Measurements from ENCODE around the gene MRPS18A. TPM values are rescaled to one million over a fixed set of nuclear protein-coding genes. Genes with fewer than 3 reads are reported as not detected.

Gene MRPS18A
- total RNA-seq, 1 experiment from 2014 or later = 105 TPM

DNA sequence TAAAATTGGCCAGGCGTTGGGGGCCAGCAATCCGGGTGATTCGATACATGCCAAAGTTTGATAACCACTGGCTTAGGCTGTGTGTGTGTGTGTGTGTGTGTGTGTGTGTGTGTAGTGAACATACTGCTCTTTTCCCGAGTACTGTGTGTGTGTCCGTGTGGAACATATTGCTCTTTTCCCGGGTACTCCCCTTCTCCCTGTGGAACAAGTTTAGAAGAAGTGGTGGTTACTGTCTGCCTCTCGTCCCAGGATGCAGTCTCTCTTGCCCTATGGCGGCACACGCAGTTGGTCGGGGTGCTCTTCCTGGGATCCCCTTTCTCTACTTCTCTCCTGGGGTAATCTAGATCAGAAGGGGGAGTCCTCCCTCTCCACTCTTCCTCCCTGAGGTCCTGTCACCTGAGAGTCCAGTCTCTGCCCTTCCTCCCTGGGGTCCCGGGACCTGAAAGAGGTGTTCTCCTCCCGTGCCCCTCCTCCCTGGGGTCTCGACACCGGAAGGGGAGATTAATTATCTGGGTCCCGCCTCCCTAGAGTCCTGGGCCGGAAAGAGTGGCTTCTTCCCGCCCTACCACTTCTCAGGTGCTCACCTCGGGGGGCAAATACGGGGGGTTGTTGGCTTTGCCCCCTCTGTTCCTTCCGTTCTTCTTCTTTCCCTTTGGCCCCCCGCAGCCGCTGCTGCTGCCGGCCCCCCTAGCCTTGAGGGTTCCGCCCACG is 59.0 kb downstream of the MRPS18A start:
- H3K4me2 ChIP-seq (ENCODE audit: low read length) = peak overlapping the region; percentile 100
- peaks cover 26% of the 10 kb centered on the region for H3K36me3 ChIP-seq (ENCODE audit: low read depth, low read length)
- peak overlapping the region; percentile 89 for H2AFZ ChIP-seq (ENCODE audit: low read length)
- peaks cover 31% of the 10 kb centered on the region for H3K79me2 ChIP-seq (ENCODE audit: low read length)
- peak overlapping the region; percentile 92 for H3K9ac ChIP-seq (ENCODE audit: low read length)
- TF ChIP-seq EZH2 (IDR thresholded peaks at IDR 0.05; ENCODE audit: low read length, unreplicated experiment) (no peak), EZH2phosphoT487 (IDR thresholded peaks at IDR 0.05; ENCODE audit: borderline replicate concordance, low read length) (no peak)
- TF ChIP-seq, protein P1, sequence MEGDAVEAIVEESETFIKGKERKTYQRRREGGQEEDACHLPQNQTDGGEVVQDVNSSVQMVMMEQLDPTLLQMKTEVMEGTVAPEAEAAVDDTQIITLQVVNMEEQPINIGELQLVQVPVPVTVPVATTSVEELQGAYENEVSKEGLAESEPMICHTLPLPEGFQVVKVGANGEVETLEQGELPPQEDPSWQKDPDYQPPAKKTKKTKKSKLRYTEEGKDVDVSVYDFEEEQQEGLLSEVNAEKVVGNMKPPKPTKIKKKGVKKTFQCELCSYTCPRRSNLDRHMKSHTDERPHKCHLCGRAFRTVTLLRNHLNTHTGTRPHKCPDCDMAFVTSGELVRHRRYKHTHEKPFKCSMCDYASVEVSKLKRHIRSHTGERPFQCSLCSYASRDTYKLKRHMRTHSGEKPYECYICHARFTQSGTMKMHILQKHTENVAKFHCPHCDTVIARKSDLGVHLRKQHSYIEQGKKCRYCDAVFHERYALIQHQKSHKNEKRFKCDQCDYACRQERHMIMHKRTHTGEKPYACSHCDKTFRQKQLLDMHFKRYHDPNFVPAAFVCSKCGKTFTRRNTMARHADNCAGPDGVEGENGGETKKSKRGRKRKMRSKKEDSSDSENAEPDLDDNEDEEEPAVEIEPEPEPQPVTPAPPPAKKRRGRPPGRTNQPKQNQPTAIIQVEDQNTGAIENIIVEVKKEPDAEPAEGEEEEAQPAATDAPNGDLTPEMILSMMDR (conservative IDR thresholded peaks at IDR 0.05; ENCODE audit: low read depth, low read length) = no peak
- TSS peak; percentile 42 for BruUV-seq (replicated peaks)
- no peaks in the 10 kb centered on the region for H3K9me3 ChIP-seq (ENCODE audit: low read length)
- POLR2A ChIA-PET (ENCODE audit: unreplicated experiment) = interaction anchor here (0.6 to 0.9 kb wide), 4 partner anchors 38 to 1315 kb away, joined by 3 to 11 read pairs (median 4); partner anchors contain the start of genes POLH, VEGFA and XPO5
- intact Hi-C loops (cut with micrococcal nuclease) = no loop called here
- peak; percentile 20 for DNase-seq
- H3K4me3 ChIP-seq (ENCODE audit: low read length) = peak overlapping the region; percentile 100
- peak; percentile 6 for ATAC-seq
- H3K9me2 ChIP-seq (replicated peaks; ENCODE audit: low read length) = no peaks in the 10 kb centered on the region
- CTCF ChIA-PET = interaction anchor here (0.9 kb wide), 1 partner anchor 146 kb away, joined by 6 read pairs; no protein-coding TSS in a partner anchor
- H3F3A ChIP-seq (ENCODE audit: low read length, unreplicated experiment) = no peaks in the 10 kb centered on the region
- H3K27ac ChIP-seq (ENCODE audit: low read length) = peak overlapping the region; percentile 60
- H3K27me3 ChIP-seq (ENCODE audit: low read length) = no peaks in the 10 kb centered on the region
- peaks cover 27% of the 10 kb centered on the region for H3K4me1 ChIP-seq (ENCODE audit: insufficient read depth, low read length)
- no peaks in the 10 kb centered on the region for H4K20me1 ChIP-seq (ENCODE audit: low read length)

DNA sequence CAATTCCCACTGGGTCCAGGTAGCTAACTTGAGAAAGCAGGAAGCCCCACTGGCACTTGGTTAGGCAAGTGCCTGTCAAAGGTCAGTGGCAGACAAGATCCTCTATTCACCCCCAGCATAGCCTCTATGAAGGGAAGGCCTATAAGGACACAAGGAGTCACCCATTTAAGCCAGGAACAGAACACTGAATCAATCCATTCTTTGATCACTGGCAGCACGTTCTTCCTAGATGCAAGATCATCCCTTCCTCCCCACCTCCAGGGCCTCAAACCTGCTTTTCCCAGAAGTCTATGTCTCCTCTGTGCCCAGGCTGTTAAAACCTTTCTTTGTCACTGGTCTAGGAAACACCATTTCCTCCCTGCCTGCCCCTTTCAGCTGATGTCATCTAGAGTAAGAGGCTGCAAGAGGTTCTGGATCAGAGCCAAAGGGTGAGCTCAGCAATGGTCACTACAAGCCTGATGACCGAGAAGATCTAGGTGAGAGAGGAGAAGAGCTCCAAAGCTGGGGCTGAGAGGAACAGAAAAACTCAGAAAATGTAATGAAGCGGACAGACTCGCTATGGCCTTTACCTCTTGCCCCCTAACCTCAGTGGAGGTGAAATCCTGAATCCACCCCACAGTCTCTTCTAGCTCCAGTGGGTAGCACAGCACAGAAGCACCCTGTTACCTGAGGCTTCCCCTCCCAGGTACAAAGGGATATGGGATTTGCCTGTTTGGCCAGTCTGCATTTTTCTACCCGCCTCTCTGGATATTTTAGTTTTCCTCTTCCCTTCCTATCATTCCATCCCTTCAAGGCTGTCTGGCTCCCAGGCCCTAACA is 60.4 kb downstream of the MRPS18A start:
- peaks cover 27% of the 10 kb centered on the region for H3K4me1 ChIP-seq (ENCODE audit: insufficient read depth, low read length)
- BruUV-seq (replicated peaks) = no TSS peak
- H3K27me3 ChIP-seq (ENCODE audit: low read length) = no peaks in the 10 kb centered on the region
- TF ChIP-seq EZH2phosphoT487 (IDR thresholded peaks at IDR 0.05; ENCODE audit: borderline replicate concordance, low read length) (no peak), EZH2 (IDR thresholded peaks at IDR 0.05; ENCODE audit: low read length, unreplicated experiment) (no peak)
- TF ChIP-seq, protein P1 (conservative IDR thresholded peaks at IDR 0.05; ENCODE audit: low read depth, low read length) = no peak
- CTCF ChIA-PET = no interaction called here
- peaks cover 31% of the 10 kb centered on the region for H3K79me2 ChIP-seq (ENCODE audit: low read length)
- peak overlapping the region; percentile 100 for H3K4me2 ChIP-seq (ENCODE audit: low read length)
- H3K9ac ChIP-seq (ENCODE audit: low read length) = peak overlapping the region; percentile 39
- no peaks in the 10 kb centered on the region for H4K20me1 ChIP-seq (ENCODE audit: low read length)
- H3K4me3 ChIP-seq (ENCODE audit: low read length) = peak overlapping the region; percentile 46
- H3F3A ChIP-seq (ENCODE audit: low read length, unreplicated experiment) = no peaks in the 10 kb centered on the region
- intact Hi-C loops (cut with micrococcal nuclease) = no loop called here
- DNase-seq (peak; percentile 97), ATAC-seq (peak; percentile 18)
- H3K36me3 ChIP-seq (ENCODE audit: low read depth, low read length) = peaks cover 30% of the 10 kb centered on the region
- POLR2A ChIA-PET (ENCODE audit: unreplicated experiment) = interaction anchor here (0.5 kb wide), 1 partner anchor 845 kb away, joined by 22 read pairs; the partner anchor contains the start of gene BICRAL
- no peaks in the 10 kb centered on the region for H3K9me2 ChIP-seq (replicated peaks; ENCODE audit: low read length)
- no peaks in the 10 kb centered on the region for H3K9me3 ChIP-seq (ENCODE audit: low read length)
- no peak overlapping the region; the same call in 1 of the 2 replicates for H2AFZ ChIP-seq (ENCODE audit: low read length)
- peak overlapping the region; percentile 68 for H3K27ac ChIP-seq (ENCODE audit: low read length)

Data from PC-3 (cell line).